CD14-positive monocyte (primary cell): ENCODE results near the gene ADAMTS13. TPM values are rescaled to one million over a fixed set of nuclear protein-coding genes. Genes with fewer than 3 reads are reported as not detected.

Source experiments
- DNase-seq, 3 donors: peaks; one replicate each; pipeline ENCODE4 v3.0.0-alpha.2; 2011 to 2022
- H2AFZ ChIP-seq: 2 replicates; pipeline ENCODE4 v1.6.0; 2012; ENCODE audit warnings: mild to moderate bottlenecking, low read depth, low read length, inconsistent platforms; ENCODE audit not compliant: insufficient read depth, poor library complexity, severe bottlenecking
- H3K27ac ChIP-seq, 2 donors: 1 replicate in 1 of 2; 2 replicates in 1 of 2; pipeline ENCODE4 v1.5.1; 2012 to 2013; ENCODE audit warnings: low read length in 2 of 2, control low read depth in 1 of 2, inconsistent platforms in 1 of 2, low read depth in 1 of 2, mild to moderate bottlenecking in 1 of 2
- H3K27me3 ChIP-seq, 2 donors: one replicate each; pipeline versions ENCODE4 v1.6.0 to v1.6.1; 2011 to 2013; ENCODE audit warnings: low read length in 2 of 2; ENCODE audit not compliant: control insufficient read depth in 2 of 2, insufficient read depth in 2 of 2
- H3K36me3 ChIP-seq, 2 donors: replicated peaks in 1 of 2; 1 replicate in 1 of 2; 2 replicates in 1 of 2; pipeline versions ENCODE4 v1.5.1 to v1.6.1; 2012 to 2013; ENCODE audit warnings: low read length in 2 of 2, control low read depth in 1 of 2, inconsistent platforms in 1 of 2, mild to moderate bottlenecking in 1 of 2; ENCODE audit not compliant: insufficient read depth in 2 of 2, control insufficient read depth in 1 of 2
- H3K4me1 ChIP-seq, 2 donors: 1 replicate in 1 of 2; 2 replicates in 1 of 2; pipeline versions ENCODE4 v1.5.1 to v1.6.1; 2012 to 2013; ENCODE audit warnings: low read length in 2 of 2, control low read depth in 1 of 2, inconsistent platforms in 1 of 2, mild to moderate bottlenecking in 1 of 2, moderate library complexity in 1 of 2; ENCODE audit not compliant: insufficient read depth in 2 of 2, control insufficient read depth in 1 of 2
- H3K4me2 ChIP-seq: replicated peaks from 2 replicates; pipeline ENCODE3; 2012; ENCODE audit warnings: low read length, moderate library complexity, mild to moderate bottlenecking; ENCODE audit not compliant: poor library complexity, severe bottlenecking; ENCODE audit errors: extremely low read depth
- H3K4me3 ChIP-seq, 3 experiments: fragments of 200-600 bp in 1 of 3; sonication (generic) in 1 of 3; replicated peaks in 1 of 3; 1 replicate in 2 of 3; 2 replicates in 1 of 3; pipeline ENCODE4 v1.5.1; 2011 to 2013; ENCODE audit warnings: low read length in 3 of 3, mild to moderate bottlenecking in 3 of 3, control low read depth in 2 of 3, low read depth in 2 of 3, inconsistent platforms in 1 of 3, moderate library complexity in 1 of 3
- H3K79me2 ChIP-seq: 2 replicates; pipeline ENCODE4 v1.6.0; 2012; ENCODE audit warnings: mild to moderate bottlenecking, control low read depth, inconsistent platforms, low read length, moderate library complexity; ENCODE audit not compliant: insufficient read depth
- H3K9ac ChIP-seq: 2 replicates; pipeline ENCODE4 v1.6.0; 2017; ENCODE audit warnings: low read length, mild to moderate bottlenecking; ENCODE audit not compliant: insufficient read depth, poor library complexity, severe bottlenecking
- H3K9me3 ChIP-seq, 2 donors: replicated peaks in 1 of 2; 1 replicate in 1 of 2; 2 replicates in 1 of 2; pipeline versions ENCODE4 v1.5.1 to v1.6.1; 2012 to 2013; ENCODE audit warnings: low read length in 2 of 2, control low read depth in 1 of 2; ENCODE audit not compliant: control insufficient read depth in 1 of 2, insufficient read depth in 1 of 2
- H4K20me1 ChIP-seq: 2 replicates; pipeline ENCODE4 v1.6.0; 2012; ENCODE audit warnings: mild to moderate bottlenecking, low read length, control low read depth, moderate library complexity; ENCODE audit not compliant: insufficient read depth
- H3K27ac Mint-ChIP-seq, 7 donors: one replicate each; pipeline ENCODE4 v1.8.0; 2020; ENCODE audit warnings: mild to moderate bottlenecking in 7 of 7, mixed read lengths in 7 of 7, moderate library complexity in 6 of 7, inconsistent platforms in 2 of 7
- H3K27me3 Mint-ChIP-seq, 3 donors: one replicate each; pipeline ENCODE4 v1.8.0; 2021 to 2022; ENCODE audit warnings: low read depth in 3 of 3, mild to moderate bottlenecking in 3 of 3, mixed read lengths in 3 of 3, moderate library complexity in 3 of 3, inconsistent platforms in 1 of 3
- H3K36me3 Mint-ChIP-seq, 2 donors: one replicate each; pipeline ENCODE4 v1.8.0; 2020; ENCODE audit warnings: mixed read lengths in 2 of 2, inconsistent platforms in 1 of 2, mild to moderate bottlenecking in 1 of 2
- H3K4me1 Mint-ChIP-seq: one replicate; pipeline ENCODE4 v1.8.0; 2020; ENCODE audit warnings: mild to moderate bottlenecking, mixed read lengths
- H3K4me3 Mint-ChIP-seq, 2 donors: one replicate each; pipeline ENCODE4 v1.8.0; 2020; ENCODE audit warnings: mild to moderate bottlenecking in 2 of 2, mixed read lengths in 2 of 2, moderate library complexity in 1 of 2
- H3K9me3 Mint-ChIP-seq, 7 donors: one replicate each; pipeline ENCODE4 v1.8.0; 2020 to 2022; ENCODE audit warnings: mixed read lengths in 7 of 7, mild to moderate bottlenecking in 6 of 7, moderate library complexity in 6 of 7, inconsistent platforms in 2 of 7
- WGBS: methylation state at CpG from one replicate; pipeline ENCODE4 v1.1.5; 2013; ENCODE audit warnings: missing lambda C conversion rate; ENCODE audit not compliant: insufficient coverage; 5-methylcytosine and 5-hydroxymethylcytosine counted together
- intact Hi-C, 2 donors: fragments of 100-400 bp; cut with micrococcal nuclease; formaldehyde crosslinking; loops; one replicate each; pipeline versions ENCODE4 v1.15.0 to v1.15.1; 2023
- polyA plus RNA-seq, 3 donors: library from polyadenylated mRNA; depleted of rRNA in 1 of 3; unstranded in 2 of 3; stranded (reverse) in 1 of 3; fragments of 300-500 nt in 2 of 3; fragments of >200 nt in 1 of 3; fragmentation: Illumina TruSeq in 2 of 3; gene quantifications; 1 replicate in 2 of 3; 2 replicates in 1 of 3; pipeline ENCODE4 v1.2.3, GENCODE V29; 2012 to 2021
- TF ChIP-seq, protein P1 (sequence below): fragments of 200-600 bp; IDR thresholded peaks from one replicate; pipeline ENCODE4 v1.8.0; 2022; ENCODE audit warnings: antibody characterized with exemption, mild to moderate bottlenecking

Gene ADAMTS13
- polyA plus RNA-seq, 3 donors: 0.77 TPM; not detected in 2

DNA sequence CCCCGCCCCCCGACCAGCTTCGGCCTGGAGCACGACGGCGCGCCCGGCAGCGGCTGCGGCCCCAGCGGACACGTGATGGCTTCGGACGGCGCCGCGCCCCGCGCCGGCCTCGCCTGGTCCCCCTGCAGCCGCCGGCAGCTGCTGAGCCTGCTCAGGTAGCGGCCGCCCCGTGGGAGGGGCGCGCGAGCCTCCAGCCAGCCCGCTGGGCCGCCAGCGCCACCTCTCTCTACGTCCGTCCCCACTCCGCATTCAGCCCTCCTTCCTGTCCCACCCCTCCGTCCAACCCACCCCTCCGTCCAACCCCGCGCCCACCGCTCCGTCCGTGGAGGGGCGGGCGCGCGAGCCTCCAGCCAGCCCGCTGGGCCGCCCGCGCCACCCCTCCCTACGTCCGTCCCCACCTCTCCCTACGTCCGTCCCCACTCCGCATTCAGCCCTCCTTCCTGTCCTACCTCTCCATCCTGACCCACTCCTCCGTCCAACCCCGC, 6.5 kb downstream of the ADAMTS13 start:
- DNase-seq: no peak
- Histone ChIP-seq H3K4me2 (no peak overlapping the region), H3K27ac (no peak overlapping the region), H3K36me3 (no peaks in the 10 kb centered on the region), H3K4me1 (peaks cover 5 to 8% of the 10 kb centered on the region in 2 donors), H4K20me1 (no peaks in the 10 kb centered on the region), H3K79me2 (no peaks in the 10 kb centered on the region), H3K27me3 (peaks cover 13 to 26% of the 10 kb centered on the region in 2 donors), H2AFZ (no peak overlapping the region), H3K9ac (no peak overlapping the region), H3K4me3 (no peak overlapping the region), H3K9me3 (peaks cover 4 to 16% of the 10 kb centered on the region in 2 donors)
- Mint-ChIP-seq H3K4me3 (peak overlapping the region in 1 of 2 donors; percentile 55), H3K27me3 (peaks cover 28 to 45% (median 39%) of the 10 kb centered on the region in 3 donors), H3K9me3 (peaks cover 0 to 10% (median 4%) of the 10 kb centered on the region in 7 donors), H3K36me3 (no peaks in the 10 kb centered on the region), H3K27ac (no peak overlapping the region), H3K4me1 (peaks cover 4% of the 10 kb centered on the region)
- WGBS: under 1% methylated on average over 54 of the region's 57 CpGs
- TF ChIP-seq, protein P1, sequence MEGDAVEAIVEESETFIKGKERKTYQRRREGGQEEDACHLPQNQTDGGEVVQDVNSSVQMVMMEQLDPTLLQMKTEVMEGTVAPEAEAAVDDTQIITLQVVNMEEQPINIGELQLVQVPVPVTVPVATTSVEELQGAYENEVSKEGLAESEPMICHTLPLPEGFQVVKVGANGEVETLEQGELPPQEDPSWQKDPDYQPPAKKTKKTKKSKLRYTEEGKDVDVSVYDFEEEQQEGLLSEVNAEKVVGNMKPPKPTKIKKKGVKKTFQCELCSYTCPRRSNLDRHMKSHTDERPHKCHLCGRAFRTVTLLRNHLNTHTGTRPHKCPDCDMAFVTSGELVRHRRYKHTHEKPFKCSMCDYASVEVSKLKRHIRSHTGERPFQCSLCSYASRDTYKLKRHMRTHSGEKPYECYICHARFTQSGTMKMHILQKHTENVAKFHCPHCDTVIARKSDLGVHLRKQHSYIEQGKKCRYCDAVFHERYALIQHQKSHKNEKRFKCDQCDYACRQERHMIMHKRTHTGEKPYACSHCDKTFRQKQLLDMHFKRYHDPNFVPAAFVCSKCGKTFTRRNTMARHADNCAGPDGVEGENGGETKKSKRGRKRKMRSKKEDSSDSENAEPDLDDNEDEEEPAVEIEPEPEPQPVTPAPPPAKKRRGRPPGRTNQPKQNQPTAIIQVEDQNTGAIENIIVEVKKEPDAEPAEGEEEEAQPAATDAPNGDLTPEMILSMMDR: no peak
- intact Hi-C loops: no loop called here

DNA sequence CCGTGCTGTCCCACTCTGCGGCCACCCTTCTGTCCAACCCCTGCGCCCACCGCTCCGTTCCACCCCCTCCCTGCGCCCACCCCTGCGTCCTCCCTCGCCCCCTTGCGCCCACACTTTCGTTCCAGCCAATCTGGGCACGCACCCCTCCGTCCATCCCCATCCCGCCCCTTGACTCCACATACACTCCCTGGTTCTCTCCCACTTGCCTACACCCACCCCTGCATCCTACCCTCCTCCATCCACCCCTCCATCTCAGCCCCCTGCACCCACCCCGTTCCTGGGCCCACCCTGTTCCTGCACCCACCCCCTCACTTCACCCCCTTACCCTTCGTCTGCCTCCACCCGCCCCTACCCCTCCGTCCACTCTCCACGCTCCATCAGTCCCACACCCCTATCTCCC, 7.0 kb downstream of the ADAMTS13 start:
- no peaks in the 10 kb centered on the region for H3K36me3 ChIP-seq
- Mint-ChIP-seq H3K27ac (no peak overlapping the region), H3K4me3 (peak overlapping the region in 1 of 2 donors; percentile 57), H3K4me1 (peaks cover 4% of the 10 kb centered on the region), H3K9me3 (peaks cover 0 to 10% (median 4%) of the 10 kb centered on the region in 7 donors), H3K27me3 (peaks cover 28 to 45% (median 39%) of the 10 kb centered on the region in 3 donors), H3K36me3 (no peaks in the 10 kb centered on the region)
- WGBS: 0% methylated on average over 15 of the region's 18 CpGs
- H3K4me2 ChIP-seq: no peak overlapping the region
- H3K27ac ChIP-seq: no peak overlapping the region
- H3K9me3 ChIP-seq: peaks cover 4 to 16% of the 10 kb centered on the region in 2 donors
- H3K79me2 ChIP-seq: no peaks in the 10 kb centered on the region
- TF ChIP-seq, protein P1: no peak
- no peak overlapping the region for H3K9ac ChIP-seq
- no peaks in the 10 kb centered on the region for H4K20me1 ChIP-seq
- H2AFZ ChIP-seq: no peak overlapping the region
- intact Hi-C loops: no loop called here
- peaks cover 13 to 26% of the 10 kb centered on the region in 2 donors for H3K27me3 ChIP-seq
- H3K4me1 ChIP-seq: peaks cover 5 to 8% of the 10 kb centered on the region in 2 donors
- DNase-seq: no peak
- H3K4me3 ChIP-seq: no peak overlapping the region
